AG09309 (cell line): ENCODE measurements around the gene IL1RAPL1.

Experiments
- DNase-seq: peaks from one replicate; pipeline ENCODE4 v3.0.0-alpha.2; 2010; ENCODE audit warnings: low read depth
- H3K4me3 ChIP-seq: 2 replicates; pipeline ENCODE4 v1.5.1; 2011; ENCODE audit warnings: mild to moderate bottlenecking, low read depth, low read length, moderate library complexity; ENCODE audit not compliant: control insufficient read depth
- TF ChIP-seq, protein P1 (sequence below): IDR thresholded peaks from 2 replicates; pipeline ENCODE4 v1.5.1; 2011; ENCODE audit warnings: mild to moderate bottlenecking, low read depth, low read length, inconsistent platforms; ENCODE audit not compliant: insufficient read depth, control insufficient read depth; ENCODE audit errors: missing control alignments

The IL1RAPL1 gene

DNA sequence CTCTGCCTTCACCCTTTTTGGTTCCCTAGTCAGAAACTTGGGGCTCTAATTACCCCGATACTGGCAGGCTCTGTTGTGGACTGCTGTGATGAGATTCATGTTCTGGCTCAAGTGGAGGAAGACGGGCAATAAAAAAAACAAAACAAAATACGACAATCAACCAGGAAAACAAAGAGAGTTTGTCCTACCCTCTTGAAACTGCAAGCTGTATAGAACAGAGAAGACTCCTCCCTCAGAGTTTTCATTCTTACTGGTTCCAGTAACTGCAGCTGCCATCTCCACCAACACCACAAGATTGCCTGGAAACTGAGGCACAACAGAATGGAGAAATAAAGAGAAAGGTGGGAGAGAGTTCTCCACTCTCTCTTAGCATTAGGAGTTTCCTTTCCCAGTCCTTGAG lies 11.1 kb upstream of the IL1RAPL1 start:
- TF ChIP-seq, protein P1, sequence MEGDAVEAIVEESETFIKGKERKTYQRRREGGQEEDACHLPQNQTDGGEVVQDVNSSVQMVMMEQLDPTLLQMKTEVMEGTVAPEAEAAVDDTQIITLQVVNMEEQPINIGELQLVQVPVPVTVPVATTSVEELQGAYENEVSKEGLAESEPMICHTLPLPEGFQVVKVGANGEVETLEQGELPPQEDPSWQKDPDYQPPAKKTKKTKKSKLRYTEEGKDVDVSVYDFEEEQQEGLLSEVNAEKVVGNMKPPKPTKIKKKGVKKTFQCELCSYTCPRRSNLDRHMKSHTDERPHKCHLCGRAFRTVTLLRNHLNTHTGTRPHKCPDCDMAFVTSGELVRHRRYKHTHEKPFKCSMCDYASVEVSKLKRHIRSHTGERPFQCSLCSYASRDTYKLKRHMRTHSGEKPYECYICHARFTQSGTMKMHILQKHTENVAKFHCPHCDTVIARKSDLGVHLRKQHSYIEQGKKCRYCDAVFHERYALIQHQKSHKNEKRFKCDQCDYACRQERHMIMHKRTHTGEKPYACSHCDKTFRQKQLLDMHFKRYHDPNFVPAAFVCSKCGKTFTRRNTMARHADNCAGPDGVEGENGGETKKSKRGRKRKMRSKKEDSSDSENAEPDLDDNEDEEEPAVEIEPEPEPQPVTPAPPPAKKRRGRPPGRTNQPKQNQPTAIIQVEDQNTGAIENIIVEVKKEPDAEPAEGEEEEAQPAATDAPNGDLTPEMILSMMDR = no peak
- DNase-seq = no peak
- no peak overlapping the region for H3K4me3 ChIP-seq

DNA sequence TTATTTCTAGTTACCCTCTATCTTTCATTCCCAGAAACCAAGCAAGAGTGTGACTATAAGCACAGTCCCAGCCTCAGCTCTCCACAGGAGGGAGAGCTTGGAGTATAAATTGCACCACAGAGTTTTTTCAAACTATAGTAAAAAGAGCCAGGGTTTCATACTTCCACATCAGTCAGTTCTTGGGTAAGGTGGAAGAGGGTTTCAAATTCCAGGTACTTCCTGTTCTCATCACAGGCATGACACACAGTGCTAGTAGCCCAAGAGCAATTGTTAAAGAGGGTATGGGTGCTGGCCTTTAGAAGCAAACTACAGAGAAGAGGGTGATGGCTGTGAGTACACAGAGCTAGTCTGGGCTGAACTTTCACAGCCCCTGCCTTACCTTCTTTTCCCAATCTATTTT lies 5.7 kb upstream of the IL1RAPL1 start:
- H3K4me3 ChIP-seq = no peak overlapping the region
- TF ChIP-seq, protein P1 = no peak
- no peak for DNase-seq

DNA sequence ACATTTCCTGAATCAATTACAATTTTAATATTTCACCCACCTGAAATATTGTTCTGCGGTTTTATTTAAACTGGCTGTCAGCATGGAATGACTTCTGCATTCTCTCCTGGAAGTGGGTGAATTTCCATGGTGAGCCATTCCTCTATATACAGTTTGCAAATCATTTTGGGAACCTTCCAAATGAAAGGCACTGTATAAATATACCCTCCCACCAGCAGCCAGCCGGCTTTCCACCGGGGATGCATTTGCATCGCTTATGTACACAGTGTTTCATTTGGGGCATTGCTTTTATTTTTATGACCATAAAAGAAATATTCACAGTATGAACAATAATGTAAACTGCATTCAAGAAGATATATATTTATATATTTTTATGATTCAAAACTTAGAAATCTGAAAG lies 4.7 kb upstream of the IL1RAPL1 start:
- no peak for DNase-seq
- TF ChIP-seq, protein P1 = no peak
- no peak overlapping the region for H3K4me3 ChIP-seq

DNA sequence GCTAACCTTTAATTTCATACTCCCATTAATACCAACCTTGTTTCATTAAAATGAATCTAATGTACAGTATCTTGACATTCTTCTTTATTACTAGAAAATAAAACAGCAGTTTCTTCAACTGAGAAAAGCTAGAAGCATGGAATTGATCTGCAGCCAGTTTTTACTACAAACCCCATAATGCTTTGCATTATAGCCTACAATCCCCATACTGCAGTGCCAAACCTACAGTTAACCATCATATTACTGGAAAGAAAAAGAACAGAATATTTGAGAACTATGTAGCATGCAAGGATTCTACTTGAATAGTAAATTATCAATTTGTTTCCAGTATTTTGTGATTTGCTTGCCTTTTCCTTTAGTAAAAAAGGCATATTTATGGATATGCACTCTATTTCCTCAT lies 3.2 kb upstream of the IL1RAPL1 start:
- H3K4me3 ChIP-seq = no peak overlapping the region
- TF ChIP-seq, protein P1 = no peak
- DNase-seq = no peak

DNA sequence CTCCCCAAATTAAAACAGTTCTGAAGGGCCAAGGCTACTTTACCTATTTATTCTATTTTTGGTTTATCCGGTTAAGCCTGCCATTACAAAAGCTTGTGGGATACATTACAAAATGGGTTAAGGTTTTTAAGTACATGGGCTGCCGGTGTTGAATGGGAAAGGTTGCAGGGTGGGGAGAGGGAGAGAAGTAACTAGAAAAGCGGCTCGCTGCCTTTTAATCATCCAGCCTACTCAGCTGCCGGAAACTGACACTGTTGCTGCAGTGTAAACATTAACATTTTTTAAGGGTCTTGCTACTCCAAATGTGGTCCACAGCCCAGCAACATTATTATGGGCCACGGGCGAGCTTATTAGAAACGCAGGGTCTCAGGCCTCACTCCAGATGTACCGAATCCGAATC lies 1.5 kb upstream of the IL1RAPL1 start:
- TF ChIP-seq, protein P1 = no peak
- no peak for DNase-seq
- no peak overlapping the region for H3K4me3 ChIP-seq

DNA sequence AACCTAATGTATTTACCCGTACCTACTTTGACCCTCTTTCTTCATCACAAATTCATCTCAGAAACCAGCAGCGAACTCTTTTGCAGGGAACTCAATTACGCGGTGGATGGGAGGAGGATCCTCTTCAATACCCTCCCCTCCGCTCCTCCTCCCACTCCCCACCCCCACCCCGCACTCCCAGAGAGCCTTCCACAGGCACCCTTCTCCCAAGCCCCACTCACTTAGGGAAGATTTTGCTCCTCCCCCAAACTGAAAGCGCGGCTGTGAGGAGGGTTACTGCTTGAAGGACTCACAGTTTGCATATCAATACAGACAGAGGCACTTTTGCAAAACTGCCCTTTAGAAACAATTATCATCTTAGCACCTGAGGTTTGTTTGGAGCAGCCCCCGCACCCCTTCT lies 960 bp upstream of the IL1RAPL1 start:
- TF ChIP-seq, protein P1 = no peak
- no peak for DNase-seq
- no peak overlapping the region for H3K4me3 ChIP-seq

DNA sequence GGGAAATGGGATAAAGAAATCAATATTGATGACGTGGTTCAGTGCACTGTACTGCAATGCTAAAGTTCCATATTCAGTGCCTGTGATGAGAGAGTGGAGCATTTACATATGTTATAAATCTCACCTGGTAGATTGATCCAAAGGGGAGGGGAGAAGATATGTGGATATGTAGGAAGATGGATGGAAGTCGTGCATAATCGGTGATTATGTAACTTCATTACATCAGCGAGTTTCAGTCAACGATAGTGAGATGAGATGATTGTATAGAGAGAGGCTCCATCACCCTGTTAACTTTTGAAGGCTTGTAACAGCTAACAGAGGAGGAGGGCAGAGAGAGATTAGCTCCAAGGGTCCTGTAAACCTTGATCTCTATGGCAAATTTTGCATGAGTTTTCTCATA lies 1.8 kb downstream of the IL1RAPL1 start:
- TF ChIP-seq, protein P1 = no peak
- DNase-seq = no peak
- no peak overlapping the region for H3K4me3 ChIP-seq
